Stomach (tissue), 9 donors: ENCODE results near the gene OLFML1. TPM values are rescaled to one million over a fixed set of nuclear protein-coding genes. Genes with fewer than 3 reads are reported as not detected.
A peak's percentile ranks its signal among the peaks of the same experiment; 100 is the strongest.

Experiments used
- DNase-seq, 2 donors: peaks; one replicate each; pipeline versions ENCODE4 v3.0.0 to v3.0.0-alpha.2; 2013 to 2019
- H3K27ac ChIP-seq, 5 donors: fragments of 200-600 bp in 4 of 5; sonication (generic) in 4 of 5; one replicate each; pipeline ENCODE4 v1.5.1; 2013 to 2019; ENCODE audit warnings: mild to moderate bottlenecking in 1 of 5, moderate library complexity in 1 of 5
- H3K27me3 ChIP-seq, 3 donors: fragments of 200-600 bp; sonication (generic); one replicate each; pipeline ENCODE4 v1.5.1; 2017 to 2019; ENCODE audit warnings: mixed run types in 1 of 3
- H3K36me3 ChIP-seq, 4 donors: fragments of 200-600 bp; sonication (generic); 1 replicate in 3 of 4; 2 replicates in 1 of 4; pipeline ENCODE4 v1.5.1; 2016 to 2019
- H3K4me1 ChIP-seq, 4 donors: fragments of 200-600 bp; sonication (generic); one replicate each; pipeline ENCODE4 v1.5.1; 2016 to 2019
- H3K4me3 ChIP-seq, 4 donors: fragments of 200-600 bp; sonication (generic) in 3 of 4; one replicate each; pipeline ENCODE4 v1.5.1; 2016 to 2019; ENCODE audit warnings: mild to moderate bottlenecking in 1 of 4
- H3K9me3 ChIP-seq, 4 donors: fragments of 200-600 bp; sonication (generic); one replicate each; pipeline ENCODE4 v1.5.1; 2016 to 2019
- EP300 ChIP-seq: sonication (generic); formaldehyde crosslinking; IDR thresholded peaks from one replicate; pipeline ENCODE4 v1.6.1; 2017; ENCODE audit warnings: antibody characterized with exemption
- POLR2A ChIP-seq, 4 donors: fragments of 450-650 bp; IDR thresholded peaks; one replicate each; pipeline ENCODE4 v1.6.1; 2016; ENCODE audit warnings: antibody characterized with exemption in 4 of 4, control low read depth in 2 of 4, mild to moderate bottlenecking in 1 of 4, moderate library complexity in 1 of 4
- POLR2AphosphoS5 ChIP-seq, 3 donors: sonication (generic); formaldehyde crosslinking; IDR thresholded peaks; one replicate each; pipeline ENCODE4 v1.6.1; 2016; ENCODE audit warnings: antibody characterized with exemption in 3 of 3
- WGBS, 5 donors: extraction: QIAGEN DNeasy Blood & Tissue Kit in 3 of 5; methylation state at CpG; one replicate each; pipeline versions ENCODE4 v1.1.5 to v1.1.7; 2013 to 2018; 5-methylcytosine and 5-hydroxymethylcytosine counted together
- intact Hi-C: fragments of 100-400 bp; cut with DNase I; formaldehyde crosslinking; loops from one replicate; pipeline ENCODE4 v1.15.1; 2023; ENCODE audit warnings: low total_unique reads
- polyA plus RNA-seq, 3 donors: library from polyadenylated mRNA; stranded (reverse); fragments of 200-250 nt; gene quantifications; one replicate each; pipeline ENCODE4 v1.2.3, GENCODE V29; 2013
- total RNA-seq, 5 donors: library from RNA; depleted of rRNA; stranded (reverse); fragments of >200 nt; gene quantifications; one replicate each; pipeline versions ENCODE4 v1.1.0 to v1.2.3, GENCODE V29; 2014 to 2016
- TF ChIP-seq, protein P1 (sequence below), 7 experiments: fragments of 450-650 bp in 4 of 7; fragments of 200-600 bp in 3 of 7; sonication (generic) in 3 of 7; IDR thresholded peaks; one replicate each; pipeline ENCODE4 v1.5.1; 2016 to 2019; ENCODE audit warnings: antibody characterized with exemption in 7 of 7, control low read depth in 2 of 7, mild to moderate bottlenecking in 1 of 7
- donor health status: healthy with polysubstance abuse.
- donor health status: Bipolar disorder and iron deficiency.
- donor health status: healthy.

Gene OLFML1
- total and polyA plus RNA-seq, 8 donors, result 0.90 to 14.9 (median 2.6) TPM; not detected in 3

- H3K27me3 ChIP-seq, result no peaks in the 10 kb centered on the region
- intact Hi-C loops, result no loop called here
- 48 to 80% (median 59%) methylated on average over 5 of the region's 5 CpGs for WGBS, 5 donors
- TF ChIP-seq POLR2A (IDR thresholded peaks at IDR 0.05) (no peak), POLR2AphosphoS5 (IDR thresholded peaks at IDR 0.05) (no peak), EP300 (no peak)
- TF ChIP-seq, protein P1, sequence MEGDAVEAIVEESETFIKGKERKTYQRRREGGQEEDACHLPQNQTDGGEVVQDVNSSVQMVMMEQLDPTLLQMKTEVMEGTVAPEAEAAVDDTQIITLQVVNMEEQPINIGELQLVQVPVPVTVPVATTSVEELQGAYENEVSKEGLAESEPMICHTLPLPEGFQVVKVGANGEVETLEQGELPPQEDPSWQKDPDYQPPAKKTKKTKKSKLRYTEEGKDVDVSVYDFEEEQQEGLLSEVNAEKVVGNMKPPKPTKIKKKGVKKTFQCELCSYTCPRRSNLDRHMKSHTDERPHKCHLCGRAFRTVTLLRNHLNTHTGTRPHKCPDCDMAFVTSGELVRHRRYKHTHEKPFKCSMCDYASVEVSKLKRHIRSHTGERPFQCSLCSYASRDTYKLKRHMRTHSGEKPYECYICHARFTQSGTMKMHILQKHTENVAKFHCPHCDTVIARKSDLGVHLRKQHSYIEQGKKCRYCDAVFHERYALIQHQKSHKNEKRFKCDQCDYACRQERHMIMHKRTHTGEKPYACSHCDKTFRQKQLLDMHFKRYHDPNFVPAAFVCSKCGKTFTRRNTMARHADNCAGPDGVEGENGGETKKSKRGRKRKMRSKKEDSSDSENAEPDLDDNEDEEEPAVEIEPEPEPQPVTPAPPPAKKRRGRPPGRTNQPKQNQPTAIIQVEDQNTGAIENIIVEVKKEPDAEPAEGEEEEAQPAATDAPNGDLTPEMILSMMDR (IDR thresholded peaks at IDR 0.05), result no peak
- H3K4me3 ChIP-seq, result no peak overlapping the region
- peaks cover 0 to 10% (median 3%) of the 10 kb centered on the region in 4 donors for H3K4me1 ChIP-seq
- no peaks in the 10 kb centered on the region for H3K9me3 ChIP-seq
- peaks cover 0 to 9% (median 0%) of the 10 kb centered on the region in 4 donors for H3K36me3 ChIP-seq
- DNase-seq, result peak in 1 of 2 donors; percentile 39
- no peak overlapping the region for H3K27ac ChIP-seq
These were observed 8.9 kb downstream of the OLFML1 start for GRCh38 chr11:7494086-7494745.

DNA sequence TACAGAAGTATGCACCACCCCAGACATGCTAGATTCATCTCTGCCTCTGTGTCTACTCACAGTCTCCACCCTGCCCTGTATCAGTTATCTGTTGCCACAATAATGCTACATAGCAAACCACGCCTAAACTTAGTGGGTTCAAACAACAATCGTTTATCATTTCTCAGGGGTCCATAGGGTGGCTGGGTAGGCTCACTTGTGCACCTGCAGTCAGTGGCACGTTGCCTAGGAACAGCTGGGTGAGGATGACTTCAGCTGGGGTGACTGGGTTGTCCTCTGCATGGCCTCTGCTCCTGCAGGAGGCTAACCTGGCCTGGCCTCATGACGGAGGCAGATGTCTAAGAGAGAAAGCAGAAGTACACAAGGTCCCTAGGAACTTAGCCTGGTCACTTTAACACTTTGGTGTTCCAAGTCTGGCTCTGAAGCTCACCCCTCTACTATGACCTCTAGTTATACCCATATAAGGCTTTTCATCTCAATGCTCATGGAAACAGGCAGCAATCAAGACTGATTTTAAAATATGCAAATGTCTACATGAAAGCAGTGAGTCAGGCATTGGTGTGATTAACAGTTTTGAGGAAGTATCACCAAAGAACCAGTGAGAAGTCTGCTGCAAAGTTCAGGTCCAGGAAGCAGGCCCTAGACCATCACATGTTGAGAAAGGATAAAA is 10.7 kb downstream of the OLFML1 start:
- Histone ChIP-seq H3K4me3 (no peak overlapping the region), H3K4me1 (peaks cover 0 to 10% (median 3%) of the 10 kb centered on the region in 4 donors), H3K27me3 (no peaks in the 10 kb centered on the region), H3K27ac (peak overlapping the region in 1 of 5 donors; percentile 39), H3K36me3 (peaks cover 0 to 9% (median 0%) of the 10 kb centered on the region in 4 donors), H3K9me3 (no peaks in the 10 kb centered on the region)
- 67 to 80% (median 79%) methylated on average over 4 of the region's 4 CpGs for WGBS, 5 donors
- DNase-seq, result no peak
- intact Hi-C loops, result no loop called here
- no peak for TF ChIP-seq EP300
- TF ChIP-seq, protein P1 (IDR thresholded peaks at IDR 0.05), result no peak
- no peak for TF ChIP-seq POLR2A (IDR thresholded peaks at IDR 0.05)
- TF ChIP-seq POLR2AphosphoS5 (IDR thresholded peaks at IDR 0.05), result no peak

- intact Hi-C loops, result no loop called here
- Histone ChIP-seq H3K27me3 (no peaks in the 10 kb centered on the region), H3K4me1 (peaks cover 0 to 6% (median 3%) of the 10 kb centered on the region in 4 donors), H3K27ac (no peak overlapping the region), H3K4me3 (no peak overlapping the region), H3K9me3 (no peaks in the 10 kb centered on the region), H3K36me3 (peaks cover 0 to 5% (median 0%) of the 10 kb centered on the region in 4 donors)
- TF ChIP-seq EP300 (no peak), POLR2A (IDR thresholded peaks at IDR 0.05) (no peak), POLR2AphosphoS5 (IDR thresholded peaks at IDR 0.05) (no peak)
- TF ChIP-seq, protein P1 (IDR thresholded peaks at IDR 0.05), result no peak
- 71 to 87% (median 82%) methylated on average over 4 of the region's 4 CpGs for WGBS, 5 donors
- DNase-seq, result no peak
These were observed 12.9 kb downstream of the OLFML1 start for GRCh38 chr11:7498193-7498592.

- no peak overlapping the region for H3K27ac ChIP-seq
- H3K9me3 ChIP-seq, result no peaks in the 10 kb centered on the region
- 91 to 100% (median 97%) methylated on average over 1 of the region's 1 CpG for WGBS, 5 donors
- peaks cover 0 to 5% (median 0%) of the 10 kb centered on the region in 4 donors for H3K36me3 ChIP-seq
- H3K27me3 ChIP-seq, result no peaks in the 10 kb centered on the region
- intact Hi-C loops, result no loop called here
- no peak for TF ChIP-seq POLR2A (IDR thresholded peaks at IDR 0.05)
- TF ChIP-seq EP300, result no peak
- TF ChIP-seq POLR2AphosphoS5 (IDR thresholded peaks at IDR 0.05), result no peak
- TF ChIP-seq, protein P1 (IDR thresholded peaks at IDR 0.05), result no peak
- no peak overlapping the region for H3K4me3 ChIP-seq
- no peaks in the 10 kb centered on the region for H3K4me1 ChIP-seq
- no peak for DNase-seq
These were observed 13.8 kb downstream of the OLFML1 start for GRCh38 chr11:7499081-7499480.
